ENCODE results near the gene PUS7.
"Not testable (repeated sequence)": the region's sequence is repeated elsewhere in the genome, so short reads cannot be mapped to it uniquely, and the experiment has no call there.

- not testable (repeated sequence) for TF ChIP-seq POLR2A, CTCF (IDR thresholded peaks at IDR 0.05)
These were observed 2.4 kb upstream of the PUS7 start for GRCh38 chr7:105524423-105524822.
